ENCODE data around the gene BICD1.

BICD1 gene

DNA sequence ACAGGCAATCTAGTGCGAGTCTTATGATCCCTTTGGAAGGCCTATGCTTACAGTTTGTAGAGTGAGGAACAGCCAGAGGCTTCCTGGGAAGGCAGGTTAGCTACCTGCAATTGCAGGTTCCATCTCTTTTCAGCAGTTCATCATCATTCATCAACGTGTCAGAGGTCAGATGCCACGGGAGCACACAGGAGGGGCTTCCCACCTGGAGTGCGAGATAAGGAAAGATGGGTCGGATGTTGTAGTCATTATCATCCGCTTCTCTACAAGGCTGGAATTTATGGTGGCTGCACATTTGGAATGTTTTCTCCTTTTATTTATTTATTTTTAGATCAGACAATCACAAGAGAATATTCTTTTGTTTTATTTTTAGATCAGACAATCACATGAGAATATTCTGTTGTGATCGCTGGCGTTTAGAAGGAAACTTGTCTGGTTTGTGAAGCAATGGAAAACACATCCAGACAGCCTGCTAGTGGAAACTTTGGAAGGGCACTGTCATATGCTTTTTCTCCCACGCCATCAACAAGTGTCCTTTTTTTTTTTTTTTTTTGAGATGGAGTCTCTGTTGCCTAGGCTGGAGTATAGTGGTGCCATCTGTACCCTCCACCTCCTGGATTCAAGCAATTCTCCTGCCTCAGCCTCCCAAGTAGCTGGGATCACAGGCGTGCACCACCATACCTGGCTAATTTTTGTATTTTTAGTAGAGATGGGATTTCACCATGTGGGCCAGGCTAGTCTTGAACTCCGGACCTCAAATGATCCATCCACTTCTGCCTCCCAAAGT, 1.9 kb upstream of the BICD1 start:
- no peak for FAIRE-seq

DNA sequence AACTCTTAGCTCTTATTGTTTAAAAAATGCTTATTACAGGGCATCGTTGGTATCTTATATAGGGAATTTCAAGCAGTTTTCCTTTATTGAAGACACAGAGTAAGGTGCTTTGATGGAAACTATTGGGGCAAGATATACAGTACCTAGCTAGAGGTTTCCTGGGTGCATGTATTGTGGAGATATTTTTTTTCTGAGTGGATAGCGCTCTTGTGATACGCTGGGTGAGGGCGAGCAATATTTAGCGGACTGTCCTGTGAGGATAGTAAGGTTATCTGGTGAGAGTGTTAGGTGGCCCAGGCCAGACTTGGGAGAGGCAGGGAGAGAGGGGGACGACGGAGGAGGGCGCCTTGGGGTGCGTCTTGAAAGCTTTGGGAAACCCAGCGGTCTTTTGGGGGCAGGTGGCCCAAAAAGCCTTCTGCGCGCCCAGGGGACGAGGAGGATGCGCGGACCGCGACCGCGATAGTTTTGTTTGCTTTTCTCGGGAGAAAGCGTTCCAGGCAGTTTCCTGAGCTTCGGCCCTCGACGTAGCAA, 596 bp upstream of the BICD1 start:
- FAIRE-seq: no peak

- no peak for FAIRE-seq
Observed at GRCh38 chr12:32107359-32108267, 966 bp downstream of the BICD1 start.

DNA sequence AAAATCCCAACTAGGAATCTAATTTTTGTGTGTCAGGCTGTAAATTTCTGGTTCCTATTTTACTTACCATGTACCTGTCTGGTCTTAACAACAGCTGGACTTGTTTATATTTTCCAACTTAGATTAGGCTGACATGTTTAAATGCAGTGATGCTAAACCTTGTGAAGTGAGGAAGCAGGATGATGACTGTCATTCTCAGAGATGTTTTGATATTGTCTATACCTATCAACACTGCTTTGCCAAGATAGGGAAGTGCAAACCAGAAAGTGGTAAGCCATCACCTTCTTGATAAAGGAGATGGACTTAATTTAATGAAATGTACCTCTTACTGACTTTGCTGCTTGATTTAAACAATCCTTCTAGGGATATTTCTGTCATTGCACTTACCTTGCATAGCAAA, 2.1 kb downstream of the BICD1 start:
- FAIRE-seq: no peak

DNA sequence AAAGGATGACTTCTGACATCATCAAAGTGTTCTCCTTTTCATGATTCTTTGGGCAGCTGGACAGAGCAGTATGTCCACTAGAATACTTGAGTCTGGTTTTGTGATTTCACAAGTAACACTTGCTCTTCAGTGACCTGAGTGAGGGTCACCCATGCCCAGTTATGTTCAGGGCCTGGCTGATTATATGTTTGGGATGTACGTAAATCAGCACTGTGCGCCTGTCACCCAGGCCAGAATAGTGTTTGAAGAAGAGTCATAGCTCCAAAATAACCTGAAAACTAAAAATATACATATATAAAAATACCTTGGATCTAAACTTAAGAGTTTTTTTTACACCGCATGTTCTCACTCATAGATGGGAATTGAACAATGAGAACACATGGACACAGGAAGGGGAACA, 3.8 kb downstream of the BICD1 start:
- no peak for FAIRE-seq

DNA sequence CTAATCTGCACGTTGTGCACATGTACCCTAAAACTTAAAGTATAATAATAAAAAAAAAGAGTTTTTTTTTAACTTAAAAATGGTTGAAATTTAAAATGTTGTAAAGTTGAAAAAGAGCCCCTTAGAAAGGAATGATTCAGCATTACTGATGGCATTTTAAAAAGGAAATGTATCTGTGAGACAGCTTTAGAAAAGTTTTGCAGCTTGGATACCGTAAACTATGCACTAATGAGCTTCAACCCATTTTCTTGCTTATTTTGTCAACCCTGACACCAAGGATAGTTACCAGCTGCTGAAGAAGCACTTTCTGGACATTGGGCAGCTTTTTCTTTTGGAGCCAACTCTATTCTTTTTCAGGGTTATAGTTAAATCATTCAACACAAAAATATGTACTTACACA, 4.3 kb downstream of the BICD1 start:
- FAIRE-seq: no peak

- FAIRE-seq: no peak
Observed at GRCh38 chr12:32115404-32116104, 8.9 kb downstream of the BICD1 start.

- no peak for FAIRE-seq
Observed at GRCh38 chr12:32116897-32117296, 10.2 kb downstream of the BICD1 start.

DNA sequence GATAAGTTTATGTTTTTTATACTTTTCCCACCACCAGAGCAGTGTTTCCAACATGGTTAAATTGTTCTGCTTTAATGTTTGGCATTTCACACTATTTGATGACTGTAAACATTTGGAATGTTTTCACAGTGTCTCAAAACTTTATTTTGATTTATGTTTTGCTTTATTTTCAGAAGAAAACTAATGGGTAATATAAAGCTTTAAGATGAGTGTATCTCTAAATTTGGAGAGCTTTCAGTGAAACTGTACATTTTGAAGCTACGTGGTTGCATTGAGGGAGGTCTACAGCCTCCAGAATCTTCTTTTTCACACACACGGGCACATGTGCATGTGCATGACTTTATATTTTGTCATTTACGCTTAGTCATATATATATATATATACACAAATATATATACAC, 10.7 kb downstream of the BICD1 start:
- no peak for FAIRE-seq

DNA sequence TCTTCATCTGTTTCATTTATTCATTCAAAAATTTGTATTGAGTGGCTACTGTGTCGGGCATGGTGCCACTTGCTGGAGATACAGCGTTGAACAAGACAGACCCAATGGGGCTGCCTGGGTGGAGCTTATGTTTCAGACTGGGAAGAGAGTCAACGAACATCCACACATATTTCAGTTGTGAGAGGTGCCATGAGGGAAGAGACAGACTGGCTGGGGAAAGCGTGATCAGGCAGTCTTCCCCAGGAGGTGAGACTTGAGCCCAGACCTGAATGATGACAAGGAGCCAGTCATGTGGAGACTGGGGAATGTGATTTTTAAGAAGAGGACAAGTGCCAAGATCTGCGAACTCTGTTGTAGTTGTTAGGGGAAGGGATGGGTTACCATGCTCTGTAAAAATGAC, 12.2 kb downstream of the BICD1 start:
- no peak for FAIRE-seq

- FAIRE-seq: no peak
Observed at GRCh38 chr12:32120419-32120818, 13.8 kb downstream of the BICD1 start.

DNA sequence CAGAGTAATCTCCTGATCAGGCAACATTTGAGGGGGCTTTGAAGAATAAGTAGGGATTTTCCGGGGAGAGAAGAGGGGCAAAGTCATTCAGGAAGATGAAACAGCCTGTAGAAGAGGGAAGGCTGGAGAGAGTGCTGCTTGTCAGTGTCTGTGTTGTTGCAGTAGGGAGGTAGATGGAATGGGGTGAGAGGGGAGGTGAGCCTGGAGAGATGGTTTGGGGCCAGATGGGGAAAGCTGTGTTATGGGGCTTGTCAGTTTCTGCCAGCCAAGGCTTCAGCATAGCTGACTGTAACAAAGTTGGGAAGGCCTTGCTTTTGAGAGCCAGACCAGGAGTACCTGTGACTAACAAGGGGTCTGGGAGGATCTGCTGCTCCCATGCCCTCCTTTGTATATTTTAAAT, 18.0 kb downstream of the BICD1 start:
- no peak for FAIRE-seq

- no peak for FAIRE-seq
Observed at GRCh38 chr12:32125455-32126084, 18.9 kb downstream of the BICD1 start.

- FAIRE-seq: no peak
Observed at GRCh38 chr12:32126720-32127119, 20.1 kb downstream of the BICD1 start.

GRCh38 chr12:32131666-32132065, 25.0 kb downstream of the BICD1 start:
- FAIRE-seq: no peak

DNA sequence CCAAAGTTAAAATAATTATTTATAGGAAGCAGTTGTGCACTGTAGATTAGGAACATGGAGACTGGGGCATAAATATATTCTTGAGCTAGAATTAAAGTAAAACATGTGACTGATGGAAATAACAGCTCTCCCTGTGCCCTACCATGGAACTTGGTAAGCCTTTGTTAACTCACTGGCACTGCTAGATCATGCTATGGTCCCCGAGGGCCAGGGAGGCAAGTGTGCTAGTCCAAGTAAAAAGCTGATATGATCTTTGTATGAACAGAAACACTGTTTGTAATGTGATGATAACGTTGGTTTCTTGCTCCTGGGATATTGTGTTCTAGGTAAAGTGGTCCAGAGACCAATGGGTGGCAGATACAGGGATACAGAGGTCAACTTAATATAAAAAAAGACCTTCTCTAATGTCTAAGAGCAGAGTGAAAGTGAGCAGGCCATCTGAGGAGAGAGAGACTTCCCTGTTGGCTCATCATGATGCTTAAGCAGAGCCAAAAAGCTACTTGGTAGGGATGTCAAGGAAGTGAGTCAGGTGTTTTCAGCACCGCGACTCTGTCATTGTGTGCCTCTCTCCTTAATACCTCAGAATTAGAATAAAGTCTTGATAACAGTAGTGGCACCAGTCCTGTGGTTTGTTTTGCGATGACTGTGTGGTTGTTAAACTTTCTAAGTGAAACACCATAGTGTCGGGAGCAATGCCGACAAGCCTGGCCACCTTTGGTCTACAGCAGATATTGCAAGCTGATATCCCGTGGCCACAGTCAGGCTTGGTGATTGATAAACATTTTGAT, 27.6 kb downstream of the BICD1 start:
- no peak for FAIRE-seq

- FAIRE-seq: no peak
Observed at GRCh38 chr12:32135967-32136366, 29.3 kb downstream of the BICD1 start.

GRCh38 chr12:32136404-32136803, 29.8 kb downstream of the BICD1 start:
- no peak for FAIRE-seq

- no peak for FAIRE-seq
Observed at GRCh38 chr12:32139064-32139421, 32.4 kb downstream of the BICD1 start.

- FAIRE-seq: no peak
Observed at GRCh38 chr12:32140877-32141276, 34.2 kb downstream of the BICD1 start.

GRCh38 chr12:32145096-32145495, 38.4 kb downstream of the BICD1 start:
- FAIRE-seq: no peak

Data from TTC549 (cell line).